Trophoblast cell (in vitro differentiated cells and primary cell): ENCODE measurements around the gene ERBB2.

Experiments used
- DNase-seq, 2 donors: peaks; one replicate each; pipeline ENCODE4 v3.0.0-alpha.2; 2016
- H2AFZ ChIP-seq: 2 replicates; pipeline ENCODE4 v1.6.1; 2013; ENCODE audit warnings: low read length, moderate library complexity, mild to moderate bottlenecking; ENCODE audit not compliant: insufficient read depth, poor library complexity
- H2AK5ac ChIP-seq: 2 replicates; pipeline ENCODE4 v1.6.1; 2013; ENCODE audit warnings: mild to moderate bottlenecking, low read length
- H2BK120ac ChIP-seq: 2 replicates; pipeline ENCODE4 v1.6.1; 2013; ENCODE audit warnings: low read length, mild to moderate bottlenecking, moderate library complexity; ENCODE audit not compliant: insufficient read depth, poor library complexity
- H2BK12ac ChIP-seq: 2 replicates; pipeline ENCODE4 v1.6.1; 2013; ENCODE audit warnings: mild to moderate bottlenecking, low read length, moderate library complexity
- H2BK5ac ChIP-seq: 2 replicates; pipeline ENCODE4 v1.6.1; 2013; ENCODE audit warnings: low read length, low read depth, moderate library complexity, mild to moderate bottlenecking; ENCODE audit not compliant: poor library complexity
- H3K14ac ChIP-seq: 2 replicates; pipeline ENCODE4 v1.6.1; 2013; ENCODE audit warnings: mild to moderate bottlenecking, low read length
- H3K18ac ChIP-seq: 2 replicates; pipeline ENCODE4 v1.6.1; 2013; ENCODE audit warnings: mild to moderate bottlenecking, low read length
- H3K23ac ChIP-seq: 2 replicates; pipeline ENCODE4 v1.6.1; 2013; ENCODE audit warnings: low read length
- H3K27ac ChIP-seq: 2 replicates; pipeline ENCODE4 v1.5.1; 2013; ENCODE audit warnings: low read depth, mild to moderate bottlenecking, inconsistent platforms, low read length, moderate library complexity
- H3K27me3 ChIP-seq: 2 replicates; pipeline ENCODE4 v1.6.1; 2013; ENCODE audit warnings: inconsistent platforms, mild to moderate bottlenecking, low read length, moderate library complexity; ENCODE audit not compliant: insufficient read depth
- H3K36me3 ChIP-seq, 2 experiments: 1 replicate in 1 of 2; 2 replicates in 1 of 2; pipeline ENCODE4 v1.6.1; 2013; ENCODE audit warnings: low read length in 2 of 2, mild to moderate bottlenecking in 2 of 2, moderate library complexity in 1 of 2; ENCODE audit not compliant: insufficient read depth in 2 of 2, control insufficient read depth in 1 of 2
- H3K4ac ChIP-seq: 2 replicates; pipeline ENCODE4 v1.6.1; 2013; ENCODE audit warnings: low read depth, mild to moderate bottlenecking, low read length, moderate library complexity
- H3K4me1 ChIP-seq, 2 experiments: 1 replicate in 1 of 2; 2 replicates in 1 of 2; pipeline ENCODE4 v1.6.1; 2013; ENCODE audit warnings: low read length in 2 of 2, mild to moderate bottlenecking in 2 of 2, moderate library complexity in 1 of 2; ENCODE audit not compliant: insufficient read depth in 2 of 2, control insufficient read depth in 1 of 2
- H3K4me2 ChIP-seq: 2 replicates; pipeline ENCODE4 v1.6.1; 2013; ENCODE audit warnings: inconsistent platforms, mild to moderate bottlenecking, low read length, moderate library complexity
- H3K4me3 ChIP-seq: 2 replicates; pipeline ENCODE4 v1.5.1; 2013; ENCODE audit warnings: mild to moderate bottlenecking, low read depth, low read length, inconsistent platforms
- H3K79me1 ChIP-seq: one replicate; pipeline ENCODE4 v1.6.1; 2013; ENCODE audit warnings: low read length
- H3K79me2 ChIP-seq: 2 replicates; pipeline ENCODE4 v1.6.1; 2013; ENCODE audit warnings: low read length, mild to moderate bottlenecking; ENCODE audit not compliant: control insufficient read depth, insufficient read depth, poor library complexity
- H3K9ac ChIP-seq: 2 replicates; pipeline ENCODE4 v1.6.1; 2013; ENCODE audit warnings: mild to moderate bottlenecking, low read length
- H3K9me3 ChIP-seq: 2 replicates; pipeline ENCODE4 v1.6.1; 2013; ENCODE audit warnings: low read depth, mild to moderate bottlenecking, control low read depth, inconsistent platforms, low read length; ENCODE audit not compliant: insufficient read depth
- H4K12ac ChIP-seq: 2 replicates; pipeline ENCODE4 v1.6.1; 2013; ENCODE audit warnings: low read depth, mild to moderate bottlenecking, low read length, moderate library complexity
- H4K8ac ChIP-seq: 2 replicates; pipeline ENCODE4 v1.6.1; 2013; ENCODE audit warnings: low read depth, mild to moderate bottlenecking, low read length, moderate library complexity
- H4K91ac ChIP-seq: one replicate; pipeline ENCODE4 v1.6.1; 2013; ENCODE audit warnings: low read depth, mild to moderate bottlenecking, low read length, moderate library complexity
- WGBS: extraction: QIAGEN DNeasy Blood & Tissue Kit; methylation state at CpG from one replicate; pipeline ENCODE4 v1.1.7; 2013; ENCODE audit warnings: missing lambda C conversion rate; ENCODE audit not compliant: insufficient read length, insufficient coverage; ENCODE audit errors: extremely low coverage; 5-methylcytosine and 5-hydroxymethylcytosine counted together

ERBB2 gene

GRCh38 chr17:39671651-39672521, 28.0 kb upstream of the ERBB2 start:
- no peak overlapping the region for H4K91ac ChIP-seq
- peaks cover 5% of the 10 kb centered on the region for H3K79me1 ChIP-seq
- DNase-seq = peak in 1 of 2 donors; percentile 16
- H3K36me3 ChIP-seq = no peaks in the 10 kb centered on the region
- H2BK12ac ChIP-seq = no peak overlapping the region
- peaks cover 19 to 20% of the 10 kb centered on the region in 2 experiments for H3K4me1 ChIP-seq
- H3K4ac ChIP-seq = no peak overlapping the region
- no peaks in the 10 kb centered on the region for H3K79me2 ChIP-seq
- 100% methylated on average over 4 of the region's 19 CpGs for WGBS
- H3K18ac ChIP-seq = no peak overlapping the region
- no peaks in the 10 kb centered on the region for H3K9me3 ChIP-seq
- no peak overlapping the region for H2AFZ ChIP-seq
- no peak overlapping the region for H3K27ac ChIP-seq
- no peak overlapping the region for H3K4me3 ChIP-seq
- H3K27me3 ChIP-seq = peaks cover 16% of the 10 kb centered on the region
- H3K9ac ChIP-seq = no peak overlapping the region
- H2BK5ac ChIP-seq = no peak overlapping the region
- H3K23ac ChIP-seq = no peak overlapping the region
- no peak overlapping the region for H3K4me2 ChIP-seq
- H3K14ac ChIP-seq = no peak overlapping the region
- H4K12ac ChIP-seq = no peak overlapping the region
- H4K8ac ChIP-seq = no peak overlapping the region
- H2BK120ac ChIP-seq = no peak overlapping the region
- no peak overlapping the region for H2AK5ac ChIP-seq

GRCh38 chr17:39672522-39673334, 27.1 kb upstream of the ERBB2 start:
- no peak overlapping the region for H2BK12ac ChIP-seq
- peaks cover 10% of the 10 kb centered on the region for H3K27me3 ChIP-seq
- H2BK120ac ChIP-seq = no peak overlapping the region
- no peak overlapping the region for H4K12ac ChIP-seq
- no peak for DNase-seq
- no peak overlapping the region for H3K27ac ChIP-seq
- no peak overlapping the region for H3K9ac ChIP-seq
- H3K4ac ChIP-seq = no peak overlapping the region
- H3K23ac ChIP-seq = no peak overlapping the region
- peaks cover 13 to 15% of the 10 kb centered on the region in 2 experiments for H3K4me1 ChIP-seq
- H3K14ac ChIP-seq = no peak overlapping the region
- no peak overlapping the region for H3K4me3 ChIP-seq
- H3K9me3 ChIP-seq = peaks cover 2% of the 10 kb centered on the region
- H2BK5ac ChIP-seq = no peak overlapping the region
- H2AK5ac ChIP-seq = no peak overlapping the region
- H3K4me2 ChIP-seq = no peak overlapping the region
- no peaks in the 10 kb centered on the region for H3K79me2 ChIP-seq
- no peak overlapping the region for H2AFZ ChIP-seq
- peaks cover 5% of the 10 kb centered on the region for H3K79me1 ChIP-seq
- H3K36me3 ChIP-seq = no peaks in the 10 kb centered on the region
- H3K18ac ChIP-seq = no peak overlapping the region
- WGBS = no CpG with 5 or more reads among the region's 15 CpGs
- no peak overlapping the region for H4K8ac ChIP-seq
- no peak overlapping the region for H4K91ac ChIP-seq

- no peak overlapping the region for H2BK120ac ChIP-seq
- H3K4me1 ChIP-seq = peaks cover 13 to 15% of the 10 kb centered on the region in 2 experiments
- H2BK12ac ChIP-seq = no peak overlapping the region
- no peak overlapping the region for H3K9ac ChIP-seq
- H2AK5ac ChIP-seq = no peak overlapping the region
- no peak overlapping the region for H3K27ac ChIP-seq
- no peak overlapping the region for H2BK5ac ChIP-seq
- peaks cover 5% of the 10 kb centered on the region for H3K79me1 ChIP-seq
- H2AFZ ChIP-seq = no peak overlapping the region
- WGBS = no CpG with 5 or more reads among the region's 13 CpGs
- no peak overlapping the region for H4K12ac ChIP-seq
- no peak overlapping the region for H3K4me2 ChIP-seq
- H3K79me2 ChIP-seq = no peaks in the 10 kb centered on the region
- H4K91ac ChIP-seq = no peak overlapping the region
- no peak overlapping the region for H3K18ac ChIP-seq
- no peak for DNase-seq
- peaks cover 5% of the 10 kb centered on the region for H3K27me3 ChIP-seq
- H3K23ac ChIP-seq = no peak overlapping the region
- no peak overlapping the region for H3K4ac ChIP-seq
- H3K14ac ChIP-seq = no peak overlapping the region
- H3K9me3 ChIP-seq = peaks cover 2% of the 10 kb centered on the region
- H4K8ac ChIP-seq = no peak overlapping the region
- H3K36me3 ChIP-seq = no peaks in the 10 kb centered on the region
- H3K4me3 ChIP-seq = no peak overlapping the region
Observed at GRCh38 chr17:39673335-39674081, 26.4 kb upstream of the ERBB2 start.

GRCh38 chr17:39674179-39674578, 25.7 kb upstream of the ERBB2 start:
- WGBS = no CpG with 5 or more reads among the region's 5 CpGs
- no peak for DNase-seq
- Histone ChIP-seq H2AFZ (peak overlapping the region; percentile 8), H3K18ac (no peak overlapping the region), H2BK5ac (no peak overlapping the region), H3K4me2 (no peak overlapping the region), H3K4me1 (peaks cover 13 to 15% of the 10 kb centered on the region in 2 experiments), H2AK5ac (no peak overlapping the region), H3K27ac (no peak overlapping the region), H3K4me3 (no peak overlapping the region), H4K12ac (no peak overlapping the region), H4K91ac (peak overlapping the region; percentile 20), H2BK120ac (no peak overlapping the region), H3K23ac (no peak overlapping the region), H3K79me2 (no peaks in the 10 kb centered on the region), H3K9me3 (peaks cover 2% of the 10 kb centered on the region), H3K14ac (no peak overlapping the region), H3K27me3 (peaks cover 4% of the 10 kb centered on the region), H2BK12ac (no peak overlapping the region), H3K9ac (no peak overlapping the region), H3K4ac (no peak overlapping the region), H3K36me3 (no peaks in the 10 kb centered on the region), H4K8ac (peak overlapping the region; percentile 17), H3K79me1 (peaks cover 5% of the 10 kb centered on the region)
